H54 (cell line): ENCODE measurements around the gene GPRC5A.

Experiments used
- DNase-seq: peaks from one replicate; pipeline ENCODE4 v3.0.0; 2011; ENCODE audit warnings: low spot score, mixed read lengths; ENCODE audit not compliant: insufficient read length
- FAIRE-seq: peaks from 3 replicates; lab custom pipeline; 2011; peaks lifted over from hg19 to GRCh38; lab: Jason Lieb, UNC
- POLR2A ChIP-seq: IDR thresholded peaks from 2 replicates; pipeline ENCODE4 v1.6.1; 2011; ENCODE audit warnings: low read depth, mild to moderate bottlenecking, low read length

Gene GPRC5A

GRCh38 chr12:12896260-12896659, 4.9 kb downstream of the GPRC5A start:
- TF ChIP-seq POLR2A: no peak
- no peak for FAIRE-seq
- no peak for DNase-seq

GRCh38 chr12:12897302-12897701, 5.9 kb downstream of the GPRC5A start:
- FAIRE-seq (no peak), DNase-seq (no peak)
- TF ChIP-seq POLR2A: no peak

GRCh38 chr12:12898136-12898717, 6.9 kb downstream of the GPRC5A start:
- TF ChIP-seq POLR2A: no peak
- FAIRE-seq (no peak), DNase-seq (no peak)

GRCh38 chr12:12898911-12899511, 7.6 kb downstream of the GPRC5A start:
- DNase-seq (no peak), FAIRE-seq (no peak)
- no peak for TF ChIP-seq POLR2A

GRCh38 chr12:12899530-12900380, 8.4 kb downstream of the GPRC5A start:
- TF ChIP-seq POLR2A: no peak
- FAIRE-seq: peak; percentile 81
- no peak for DNase-seq

- FAIRE-seq (no peak), DNase-seq (no peak)
- TF ChIP-seq POLR2A: no peak
These were observed 9.4 kb downstream of the GPRC5A start for GRCh38 chr12:12900786-12901157.

GRCh38 chr12:12901158-12901791, 9.9 kb downstream of the GPRC5A start:
- DNase-seq (peak; percentile 59), FAIRE-seq (peak; percentile 78)
- no peak for TF ChIP-seq POLR2A

GRCh38 chr12:12902036-12902435, 10.7 kb downstream of the GPRC5A start:
- FAIRE-seq (no peak), DNase-seq (no peak)
- no peak for TF ChIP-seq POLR2A

- FAIRE-seq: no peak
- no peak for DNase-seq
- no peak for TF ChIP-seq POLR2A
These were observed 12.6 kb downstream of the GPRC5A start for GRCh38 chr12:12903642-12904609.

- TF ChIP-seq POLR2A: no peak
- FAIRE-seq: no peak
These were observed 16.2 kb downstream of the GPRC5A start for GRCh38 chr12:12907552-12907951.

GRCh38 chr12:12908252-12908651, 16.9 kb downstream of the GPRC5A start:
- DNase-seq (no peak), FAIRE-seq (no peak)
- no peak for TF ChIP-seq POLR2A

More at GRCh38 chr12:12907552-12907951, 16.2 kb downstream of the GPRC5A start:
- no peak for DNase-seq

GRCh38 chr12:12908711-12909110, 17.3 kb downstream of the GPRC5A start:
- no peak for TF ChIP-seq POLR2A
- FAIRE-seq (no peak), DNase-seq (no peak)

GRCh38 chr12:12909228-12909994, 18.0 kb downstream of the GPRC5A start:
- FAIRE-seq: no peak
- DNase-seq: no peak
- TF ChIP-seq POLR2A: no peak
